Activated naive CD4-positive, alpha-beta T cell treated with anti-CD3 and anti-CD28 coated beads for 36 hours (primary cell): ENCODE measurements around the gene SLC7A6. TPM values are rescaled to one million over a fixed set of nuclear protein-coding genes. Genes with fewer than 3 reads are reported as not detected.

ENCODE experiments used
- CTCF ChIA-PET: fragments of 350-600 bp; sonication (Branson Sonifier 250); formaldehyde crosslinking; loops from one replicate; lab custom pipeline; 2021; ENCODE audit warnings: antibody characterized with exemption; lab: Charles Lee
- DNase-seq: peaks from one replicate; pipeline ENCODE4 v3.0.0-alpha.2; 2020
- H3K27ac Mint-ChIP-seq: one replicate; pipeline ENCODE4 v1.8.0; 2021; ENCODE audit warnings: mild to moderate bottlenecking, mixed read lengths
- H3K27me3 Mint-ChIP-seq: one replicate; pipeline ENCODE4 v1.8.0; 2021; ENCODE audit warnings: low read depth, mixed read lengths
- H3K36me3 Mint-ChIP-seq: one replicate; pipeline ENCODE4 v1.8.0; 2021; ENCODE audit warnings: low read depth, mixed read lengths
- H3K4me1 Mint-ChIP-seq: one replicate; pipeline ENCODE4 v1.8.0; 2021; ENCODE audit warnings: low read depth, mixed read lengths
- H3K4me3 Mint-ChIP-seq: one replicate; pipeline ENCODE4 v1.8.0; 2021; ENCODE audit warnings: mild to moderate bottlenecking, moderate library complexity, mixed read lengths
- H3K9me3 Mint-ChIP-seq: one replicate; pipeline ENCODE4 v1.8.0; 2021; ENCODE audit warnings: mixed read lengths
- intact Hi-C: fragments of 100-400 bp; cut with micrococcal nuclease; formaldehyde crosslinking; loops from one replicate; pipeline ENCODE4 v1.15.1; 2023
- total RNA-seq, 2 experiments: library from RNA; stranded (reverse); gene quantifications; one replicate each; pipeline ENCODE4 v1.2.3, GENCODE V29; 2021

SLC7A6 gene
- total RNA-seq, 2 experiments from 2014 or later = 79.4 to 83.4 TPM

GRCh38 chr16:68229431-68230175 is 34.7 kb upstream of the SLC7A6 start:
- Mint-ChIP-seq H3K36me3 (peaks cover 5% of the 10 kb centered on the region), H3K4me3 (no peak overlapping the region)
- intact Hi-C loops = loop anchor here (1.0 to 10.0 kb wide), 6 partner anchors 52 to 425 kb away; partner anchors contain the start of genes RANBP10 and TSNAXIP1

GRCh38 chr16:68230176-68230571 is 34.2 kb upstream of the SLC7A6 start:
- H3K9me3 Mint-ChIP-seq = no peaks in the 10 kb centered on the region
- DNase-seq = no peak
- no peaks in the 10 kb centered on the region for H3K27me3 Mint-ChIP-seq
- CTCF ChIA-PET = interaction anchor here (0.7 to 2.7 kb wide), 13 partner anchors 9 to 166 kb away, joined by 3 to 20 read pairs (median 3); partner anchors contain the start of genes NFATC3 and SLC7A6
- no peak overlapping the region for H3K4me3 Mint-ChIP-seq
- peaks cover 44% of the 10 kb centered on the region for H3K4me1 Mint-ChIP-seq
- H3K36me3 Mint-ChIP-seq = peaks cover 5% of the 10 kb centered on the region
- intact Hi-C loops = loop anchor here (10.0 kb wide), 1 partner anchor 425 kb away; the partner anchor contains the start of genes RANBP10 and TSNAXIP1
- no peak overlapping the region for H3K27ac Mint-ChIP-seq

More at GRCh38 chr16:68229431-68230175, 34.7 kb upstream of the SLC7A6 start:
- CTCF ChIA-PET = interaction anchor here (0.7 to 2.7 kb wide), 13 partner anchors 9 to 166 kb away, joined by 3 to 20 read pairs (median 3); partner anchors contain the start of genes NFATC3 and SLC7A6
- no peaks in the 10 kb centered on the region for H3K9me3 Mint-ChIP-seq
- H3K27ac Mint-ChIP-seq = peak overlapping the region; percentile 53
- H3K4me1 Mint-ChIP-seq = peaks cover 42% of the 10 kb centered on the region
- peak; percentile 64 for DNase-seq
- no peaks in the 10 kb centered on the region for H3K27me3 Mint-ChIP-seq

- CTCF ChIA-PET = interaction anchor here (0.5 to 2.7 kb wide), 5 partner anchors 138 to 239 kb away, joined by 3 to 20 read pairs (median 3); partner anchors contain the start of gene NFATC3
- H3K4me3 Mint-ChIP-seq = no peak overlapping the region
- H3K27me3 Mint-ChIP-seq = no peaks in the 10 kb centered on the region
- H3K9me3 Mint-ChIP-seq = no peaks in the 10 kb centered on the region
- intact Hi-C loops = loop anchor here (10.0 kb wide), 1 partner anchor 426 kb away; the partner anchor contains the start of genes RANBP10 and TSNAXIP1
- peaks cover 4% of the 10 kb centered on the region for H3K36me3 Mint-ChIP-seq
- no peak overlapping the region for H3K27ac Mint-ChIP-seq
- DNase-seq = no peak
- peaks cover 36% of the 10 kb centered on the region for H3K4me1 Mint-ChIP-seq
These were observed 33.4 kb upstream of the SLC7A6 start for GRCh38 chr16:68230956-68231355.

- Mint-ChIP-seq H3K4me1 (peaks cover 35% of the 10 kb centered on the region), H3K27me3 (no peaks in the 10 kb centered on the region), H3K27ac (no peak overlapping the region), H3K9me3 (no peaks in the 10 kb centered on the region), H3K4me3 (no peak overlapping the region), H3K36me3 (peaks cover 4% of the 10 kb centered on the region)
- DNase-seq = no peak
- intact Hi-C loops = loop anchor here (10.0 kb wide), 1 partner anchor 427 kb away; the partner anchor contains the start of genes RANBP10 and TSNAXIP1
- CTCF ChIA-PET = interaction anchor here (0.6 to 2.7 kb wide), 2 partner anchors 138 to 238 kb away, joined by 3 to 20 read pairs; no protein-coding TSS in a partner anchor
These were observed 32.8 kb upstream of the SLC7A6 start for GRCh38 chr16:68231384-68232136.

- no peaks in the 10 kb centered on the region for H3K27me3 Mint-ChIP-seq
- H3K4me1 Mint-ChIP-seq = peaks cover 35% of the 10 kb centered on the region
- intact Hi-C loops = loop anchor here (10.0 kb wide), 1 partner anchor 428 kb away; the partner anchor contains the start of genes RANBP10 and TSNAXIP1
- no peak overlapping the region for H3K4me3 Mint-ChIP-seq
- no peak for DNase-seq
- no peaks in the 10 kb centered on the region for H3K9me3 Mint-ChIP-seq
- CTCF ChIA-PET = no interaction called here
- peaks cover 2% of the 10 kb centered on the region for H3K36me3 Mint-ChIP-seq
- no peak overlapping the region for H3K27ac Mint-ChIP-seq
These were observed 32.0 kb upstream of the SLC7A6 start for GRCh38 chr16:68232335-68232734.

GRCh38 chr16:68233085-68233834 is 31.1 kb upstream of the SLC7A6 start:
- DNase-seq = peak; percentile 50
- CTCF ChIA-PET = no interaction called here
- Mint-ChIP-seq H3K4me1 (peaks cover 26% of the 10 kb centered on the region), H3K9me3 (no peaks in the 10 kb centered on the region), H3K27me3 (no peaks in the 10 kb centered on the region), H3K27ac (peak overlapping the region; percentile 16), H3K36me3 (peaks cover 2% of the 10 kb centered on the region), H3K4me3 (no peak overlapping the region)
- intact Hi-C loops = loop anchor here (10.0 kb wide), 1 partner anchor 428 kb away; the partner anchor contains the start of genes RANBP10 and TSNAXIP1

- H3K4me1 Mint-ChIP-seq = peaks cover 27% of the 10 kb centered on the region
- H3K36me3 Mint-ChIP-seq = peaks cover 2% of the 10 kb centered on the region
- H3K4me3 Mint-ChIP-seq = no peak overlapping the region
- H3K27ac Mint-ChIP-seq = no peak overlapping the region
- no peaks in the 10 kb centered on the region for H3K9me3 Mint-ChIP-seq
- no peaks in the 10 kb centered on the region for H3K27me3 Mint-ChIP-seq
- intact Hi-C loops = loop anchor here (10.0 kb wide), 1 partner anchor 429 kb away; the partner anchor contains the start of genes RANBP10 and TSNAXIP1
- DNase-seq = no peak
- CTCF ChIA-PET = no interaction called here
These were observed 30.5 kb upstream of the SLC7A6 start for GRCh38 chr16:68233835-68234187.

- Mint-ChIP-seq H3K9me3 (no peaks in the 10 kb centered on the region), H3K4me1 (peaks cover 26% of the 10 kb centered on the region), H3K27me3 (no peaks in the 10 kb centered on the region), H3K27ac (peak overlapping the region; percentile 1), H3K36me3 (no peaks in the 10 kb centered on the region), H3K4me3 (peak overlapping the region; percentile 21)
- intact Hi-C loops = loop anchor here (10.0 kb wide), 1 partner anchor 430 kb away; the partner anchor contains the start of genes RANBP10 and TSNAXIP1
- CTCF ChIA-PET = no interaction called here
- DNase-seq = no peak
These were observed 29.9 kb upstream of the SLC7A6 start for GRCh38 chr16:68234188-68235107.

GRCh38 chr16:68235108-68235886 is 29.0 kb upstream of the SLC7A6 start:
- Mint-ChIP-seq H3K4me1 (peaks cover 30% of the 10 kb centered on the region), H3K27me3 (no peaks in the 10 kb centered on the region), H3K27ac (no peak overlapping the region), H3K36me3 (no peaks in the 10 kb centered on the region), H3K9me3 (no peaks in the 10 kb centered on the region), H3K4me3 (peak overlapping the region; percentile 9)
- CTCF ChIA-PET = no interaction called here
- no peak for DNase-seq
- intact Hi-C loops = loop anchor here (10.0 kb wide), 1 partner anchor 430 kb away; the partner anchor contains the start of genes RANBP10 and TSNAXIP1

GRCh38 chr16:68235887-68236136 is 28.5 kb upstream of the SLC7A6 start, which contains the start of gene ESRP2:
ESRP2 (minus strand) TSS chr16:68236127; CDS start chr16:68236045, 82 bp downstream.
- intact Hi-C loops = loop anchor here (2.0 to 10.0 kb wide), 2 partner anchors 151 to 431 kb away; partner anchors contain the start of genes NFATC3, RANBP10 and TSNAXIP1
- CTCF ChIA-PET = no interaction called here

More at GRCh38 chr16:68235887-68236136, 28.5 kb upstream of the SLC7A6 start, which contains the start of gene ESRP2:
- Mint-ChIP-seq H3K9me3 (no peaks in the 10 kb centered on the region), H3K4me3 (peak within 1 kb of the TSS; percentile 93), H3K27me3 (no peaks in the 10 kb centered on the region), H3K27ac (peak within 1 kb of the TSS; percentile 51), H3K36me3 (no peaks in the 10 kb centered on the region), H3K4me1 (peaks cover 30% of the 10 kb centered on the region)
- DNase-seq = no peak
